Left renal pelvis (tissue), 4 donors: ENCODE measurements around the gene CALHM5. TPM values are rescaled to one million over a fixed set of nuclear protein-coding genes. Genes with fewer than 3 reads are reported as not detected.

Experiments
- DNase-seq, 4 donors: peaks; one replicate each; pipeline ENCODE4 v3.0.0-alpha.2; 2013; ENCODE audit warnings: low read depth in 4 of 4, low spot score in 3 of 4
- polyA plus RNA-seq, 4 donors: library from polyadenylated mRNA; unstranded; fragments of 120-200 nt; gene quantifications; one replicate each; pipeline ENCODE4 v1.2.1, GENCODE V29; 2013; ENCODE audit not compliant: insufficient read length in 4 of 4

The CALHM5 gene
- polyA plus RNA-seq, 4 donors, result 0.96 to 4.3 (median 2.3) TPM

GRCh38 chr6:116543149-116543548 lies 31.7 kb downstream of the CALHM5 start:
- no peak for DNase-seq

GRCh38 chr6:116545651-116546050 lies 34.2 kb downstream of the CALHM5 start, which contains the start of gene TRAPPC3L:
Gene TRAPPC3L, minus strand, starts transcription at chr6:116545684. Its CDS starts 170 bp downstream, at chr6:116545514.
- no peak for DNase-seq

GRCh38 chr6:116547358-116547757 lies 35.9 kb downstream of the CALHM5 start:
- no peak for DNase-seq

GRCh38 chr6:116550796-116551195 lies 39.4 kb downstream of the CALHM5 start:
- DNase-seq, result no peak

GRCh38 chr6:116553451-116553850 lies 42.0 kb downstream of the CALHM5 start, which contains the start of gene CALHM4:
Gene CALHM4, plus strand, starts transcription at chr6:116553751. Its CDS starts 43 bp downstream, at chr6:116553794.
- DNase-seq, result no peak

GRCh38 chr6:116556065-116556464 lies 44.6 kb downstream of the CALHM5 start:
- DNase-seq, result no peak

- DNase-seq, result no peak
Measured at GRCh38 chr6:116556814-116557415, 45.5 kb downstream of the CALHM5 start.

- DNase-seq, result no peak
Measured at GRCh38 chr6:116557893-116558292, 46.5 kb downstream of the CALHM5 start.

- no peak for DNase-seq
Measured at GRCh38 chr6:116560130-116560529, 48.7 kb downstream of the CALHM5 start.

DNA sequence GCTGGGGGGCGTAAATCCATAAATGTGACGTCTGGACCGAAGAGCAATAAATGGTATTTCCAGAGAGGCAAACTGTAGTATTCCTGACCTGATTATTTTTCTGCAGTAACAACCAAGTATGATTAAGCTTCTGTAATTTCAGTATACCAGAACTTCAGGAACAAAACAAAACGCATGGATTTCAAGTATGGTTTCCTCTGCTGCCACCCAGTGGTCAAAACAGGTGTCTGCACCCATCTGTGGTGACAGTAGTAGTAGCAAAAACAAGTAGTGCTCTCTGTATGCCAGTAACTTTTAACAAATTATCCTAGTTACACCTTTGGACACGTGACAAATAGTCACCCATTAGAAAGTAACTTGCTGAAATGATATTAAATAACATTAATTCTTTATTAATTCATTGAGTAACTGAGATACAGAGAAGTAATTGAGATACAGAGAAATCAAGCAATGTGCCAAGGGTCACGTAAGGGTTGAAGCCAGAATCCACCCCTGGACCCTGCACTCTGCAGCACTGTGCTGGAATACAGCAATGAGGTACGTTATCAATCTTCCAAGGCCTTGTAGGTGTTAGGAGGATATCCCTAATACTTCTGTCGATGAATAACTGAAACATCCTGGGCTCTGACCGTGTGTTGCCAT lies 50.1 kb downstream of the CALHM5 start:
- DNase-seq, result peak in 2 of 4 donors; percentile 64 to 65

- DNase-seq, result no peak
Measured at GRCh38 chr6:116562019-116562403, 50.6 kb downstream of the CALHM5 start.

GRCh38 chr6:116562614-116563013 lies 51.2 kb downstream of the CALHM5 start:
- no peak for DNase-seq

DNA sequence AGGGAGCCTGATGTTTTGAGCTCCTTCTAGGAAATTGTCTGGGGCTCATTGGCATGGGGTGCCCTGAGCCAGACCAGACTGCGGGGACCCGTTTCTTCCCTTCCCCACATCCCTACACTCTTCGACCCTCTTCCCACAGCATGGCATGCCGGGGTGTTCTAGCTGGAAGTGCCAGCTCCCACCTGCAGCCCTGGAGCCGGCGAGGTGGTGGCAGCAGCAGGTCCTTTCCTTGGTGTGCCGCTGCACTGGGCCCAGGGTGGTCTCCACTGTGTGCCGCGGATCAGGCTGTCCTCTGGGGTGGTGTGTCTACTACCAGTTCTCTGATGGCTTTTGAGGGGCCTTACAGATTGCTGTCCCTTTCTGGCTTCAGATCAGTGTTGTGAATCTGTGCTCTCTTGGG lies 52.4 kb downstream of the CALHM5 start:
- no peak for DNase-seq

DNA sequence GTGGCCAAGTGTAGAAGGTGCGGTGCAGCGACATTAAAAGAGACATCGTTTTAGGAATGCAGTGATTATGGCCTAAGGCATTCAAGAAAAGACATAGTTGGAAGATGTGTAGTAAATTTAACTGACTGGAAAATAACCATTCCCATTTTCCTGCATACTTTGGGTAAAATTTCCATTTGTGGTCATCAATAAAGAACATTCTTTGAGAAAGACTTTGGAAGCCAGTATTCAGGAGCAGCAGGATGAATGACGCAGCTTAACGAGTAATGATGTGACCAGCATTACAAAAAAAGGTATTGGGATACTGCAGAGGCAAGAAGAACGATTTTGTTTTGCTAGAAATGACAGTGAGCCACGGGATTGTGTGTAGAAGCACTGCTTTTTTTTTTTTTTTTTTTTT lies 52.9 kb downstream of the CALHM5 start:
- no peak for DNase-seq

GRCh38 chr6:116564921-116565872 lies 53.8 kb downstream of the CALHM5 start:
- DNase-seq, result no peak

DNA sequence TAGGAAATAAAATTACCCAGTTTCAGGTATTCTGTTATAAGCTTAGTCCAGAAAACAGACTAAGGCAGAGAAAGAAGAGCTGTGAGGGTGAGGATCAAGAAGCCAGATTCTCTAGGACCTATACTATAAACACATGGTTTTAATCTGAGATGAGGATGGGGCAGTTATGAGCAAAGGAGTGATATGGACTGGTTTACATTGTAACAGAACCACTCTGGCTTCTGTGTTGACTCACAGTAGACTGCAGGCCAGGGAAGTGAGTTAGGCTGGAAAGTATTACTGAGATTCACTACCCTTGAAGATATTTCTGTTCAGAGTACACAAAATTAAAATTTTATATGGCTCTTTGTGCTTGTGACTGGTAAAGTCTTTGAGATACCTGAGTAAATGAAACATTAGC lies 56.7 kb downstream of the CALHM5 start:
- no peak for DNase-seq

GRCh38 chr6:116568821-116569755 lies 57.6 kb downstream of the CALHM5 start:
- DNase-seq, result no peak

DNA sequence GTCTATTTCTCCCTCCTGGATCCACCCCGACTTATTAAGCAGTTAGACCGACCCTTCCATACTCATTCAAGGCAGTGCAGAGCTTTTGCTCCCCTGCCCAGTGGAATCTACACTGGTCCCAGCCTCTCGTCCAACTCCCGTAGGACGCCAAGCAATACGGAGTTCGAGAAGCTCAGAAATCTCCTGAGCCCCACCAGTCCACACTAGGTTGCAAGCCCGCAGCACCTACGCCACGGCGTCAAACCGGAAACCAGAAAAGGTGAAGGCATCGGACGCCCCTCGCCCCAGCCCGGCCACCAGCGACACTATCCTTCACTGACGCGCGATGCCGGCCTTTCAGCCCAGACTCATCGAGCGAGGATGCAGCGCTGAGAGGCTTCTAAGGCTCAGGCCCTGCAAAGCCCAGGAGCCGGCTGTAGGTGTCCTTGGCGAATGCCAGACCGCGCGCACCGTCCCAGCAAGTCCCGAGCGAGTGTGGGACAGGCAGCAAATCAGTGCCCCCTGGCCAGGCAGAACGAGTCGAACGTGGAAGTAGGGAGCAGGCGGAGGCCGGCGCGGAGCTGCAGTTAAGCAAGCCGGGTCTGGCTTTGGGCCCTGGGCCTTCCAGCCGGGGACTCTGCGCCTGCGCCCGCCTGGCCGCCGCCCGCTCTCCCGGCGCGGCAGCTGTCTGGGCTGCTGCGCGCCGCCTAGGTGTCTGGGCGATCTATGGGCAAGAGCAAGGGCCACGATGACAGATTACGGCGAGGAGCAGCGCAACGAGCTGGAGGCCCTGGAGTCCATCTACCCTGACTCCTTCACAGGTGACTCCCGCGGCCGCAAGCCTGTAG lies 59.6 kb downstream of the CALHM5 start, which contains the start of gene RWDD1:
Gene RWDD1 (plus strand): TSS at position 649 of the 827 bp plus-strand sequence. CDS start 79 bp downstream, at position 728.
- peak; percentile 94 to 98 (median 97) for DNase-seq

- no peak for DNase-seq
Measured at GRCh38 chr6:116571683-116572000, 60.2 kb downstream of the CALHM5 start.
